GM12878 (cell line): Measurements from ENCODE around the gene RNF152.

Source experiments
- EGR1 ChIP-seq, 2 experiments: IDR thresholded peaks; 1 replicate in 1 of 2; 2 replicates in 1 of 2; pipeline ENCODE4 v1.6.1; 2011 to 2012; ENCODE audit warnings: low read depth in 2 of 2, low read length in 2 of 2, borderline replicate concordance in 1 of 2, mild to moderate bottlenecking in 1 of 2, moderate library complexity in 1 of 2
- EP300 ChIP-seq, 2 experiments: fragments of 150-350 bp in 1 of 2; IDR thresholded peaks; 2 replicates each; pipeline ENCODE4 v1.6.1; 2011 to 2012; ENCODE audit warnings: low read depth in 2 of 2, low read length in 2 of 2, borderline replicate concordance in 1 of 2, improper control_type of control experiment in 1 of 2, inconsistent platforms in 1 of 2; ENCODE audit not compliant: control insufficient read depth in 1 of 2
- ETV6 ChIP-seq, 2 experiments: fragments of 450-650 bp in 1 of 2; IDR thresholded peaks in 1 of 2; conservative IDR thresholded peaks in 1 of 2; 2 replicates each; pipeline ENCODE4 v1.6.1; 2014; ENCODE audit warnings: antibody characterized with exemption in 1 of 2, borderline replicate concordance in 1 of 2, low read depth in 1 of 2, mild to moderate bottlenecking in 1 of 2, moderate library complexity in 1 of 2
- FOS ChIP-seq: IDR thresholded peaks from 3 replicates; pipeline ENCODE4 v1.6.1; 2011; ENCODE audit warnings: borderline replicate concordance; ENCODE audit not compliant: insufficient read length; ENCODE audit errors: extremely low read depth
- RCOR1 ChIP-seq: conservative IDR thresholded peaks from 2 replicates; pipeline ENCODE4 v1.6.1; 2012; ENCODE audit warnings: low read depth, low read length, improper control_type of control experiment
- REST ChIP-seq: IDR thresholded peaks from 2 replicates; pipeline ENCODE4 v1.6.1; 2012; ENCODE audit warnings: mild to moderate bottlenecking, low read depth, low read length
- SIN3A ChIP-seq: IDR thresholded peaks from 2 replicates; pipeline ENCODE4 v1.6.1; 2012; ENCODE audit warnings: low read depth, low read length, improper control_type of control experiment
- TARDBP ChIP-seq: IDR thresholded peaks from 2 replicates; pipeline ENCODE4 v1.6.1; 2016; ENCODE audit warnings: borderline replicate concordance
- ZBTB40 ChIP-seq: fragments of 450-650 bp; IDR thresholded peaks from 2 replicates; pipeline ENCODE4 v1.6.1; 2016; ENCODE audit warnings: mild to moderate bottlenecking, moderate library complexity, borderline replicate concordance

DNA sequence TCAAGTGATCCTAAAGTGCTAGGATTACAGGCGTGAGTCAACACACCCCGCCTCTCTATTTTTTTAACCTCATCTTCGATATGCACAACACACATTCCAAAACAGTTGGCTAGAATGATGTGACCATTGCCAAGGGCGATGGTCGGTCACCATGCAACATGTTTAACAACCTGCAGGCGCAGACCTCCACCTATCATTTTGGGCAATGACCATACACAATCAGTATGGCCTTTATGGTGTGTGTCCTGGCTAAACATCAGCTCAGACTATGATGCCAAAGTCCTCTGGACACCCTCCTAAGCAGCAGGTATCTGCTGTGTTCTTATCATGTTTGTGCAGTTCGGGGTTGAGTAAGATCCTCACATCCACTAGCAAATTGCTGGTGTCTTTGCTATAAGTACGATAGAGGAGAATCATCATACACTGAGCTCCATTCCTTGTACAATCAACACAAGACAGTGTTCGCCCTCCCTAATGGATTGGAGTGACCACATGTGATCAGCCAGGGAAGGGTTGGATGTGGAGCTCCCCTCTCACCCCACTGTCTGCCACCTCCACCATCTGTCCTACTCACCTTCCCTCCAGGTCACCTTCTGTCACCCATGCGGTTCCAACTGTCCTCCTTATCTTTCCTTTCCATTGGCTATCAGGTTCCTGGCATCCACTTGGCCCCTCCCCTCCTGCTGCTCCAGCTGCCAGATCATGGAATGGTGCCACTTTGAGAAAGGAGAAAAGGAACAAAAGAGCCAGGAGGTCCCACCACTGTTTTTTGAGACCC is 7.9 kb upstream of the RNF152 start:
- TF ChIP-seq EP300 (IDR thresholded peaks at IDR 0.05; ENCODE audit: borderline replicate concordance in 1 of 2, control insufficient read depth in 1 of 2, low read depth in 2 of 2, low read length in 2 of 2): no peak
- no peak for TF ChIP-seq EGR1 (IDR thresholded peaks at IDR 0.05; ENCODE audit: borderline replicate concordance in 1 of 2, low read depth in 2 of 2, low read length in 2 of 2)
- TF ChIP-seq RCOR1: no peak
- no peak for TF ChIP-seq TARDBP
- TF ChIP-seq REST: no peak
- TF ChIP-seq ETV6 (conservative IDR thresholded peaks at IDR 0.05 in 1 of 2, IDR thresholded peaks at IDR 0.05 in 1 of 2; ENCODE audit: borderline replicate concordance in 1 of 2, low read depth in 1 of 2): no peak
- no peak for TF ChIP-seq FOS
- TF ChIP-seq ZBTB40: no peak
- TF ChIP-seq SIN3A: no peak
